Dedifferentiated amniotic fluid mesenchymal stem cell (primary cell): ENCODE results near the gene TP53BP2.

Source experiments
- DNase-seq: peaks from one replicate; pipeline ENCODE4 v3.0.0-alpha.2; 2016; ENCODE audit errors: extremely low spot score

The TP53BP2 gene

DNA sequence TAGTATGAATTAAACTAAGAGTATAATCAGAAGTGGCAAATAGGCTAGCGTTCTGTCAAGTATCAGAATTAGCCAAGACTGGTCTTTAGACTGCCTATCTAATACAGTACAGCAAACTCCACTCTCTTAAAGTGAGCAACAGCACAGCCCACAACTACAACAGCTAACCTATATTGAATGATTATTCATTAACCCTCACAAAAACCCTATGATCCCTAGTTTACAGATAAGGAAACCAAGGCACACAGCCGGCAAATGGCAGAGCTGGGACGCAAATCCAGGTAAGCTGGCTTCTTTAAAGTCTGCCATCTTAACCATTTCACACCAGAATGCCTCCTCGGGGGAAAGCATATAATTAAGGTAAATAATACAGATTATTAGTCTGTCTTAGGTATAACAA is 52.0 kb downstream of the TP53BP2 start:
- no peak for DNase-seq

DNA sequence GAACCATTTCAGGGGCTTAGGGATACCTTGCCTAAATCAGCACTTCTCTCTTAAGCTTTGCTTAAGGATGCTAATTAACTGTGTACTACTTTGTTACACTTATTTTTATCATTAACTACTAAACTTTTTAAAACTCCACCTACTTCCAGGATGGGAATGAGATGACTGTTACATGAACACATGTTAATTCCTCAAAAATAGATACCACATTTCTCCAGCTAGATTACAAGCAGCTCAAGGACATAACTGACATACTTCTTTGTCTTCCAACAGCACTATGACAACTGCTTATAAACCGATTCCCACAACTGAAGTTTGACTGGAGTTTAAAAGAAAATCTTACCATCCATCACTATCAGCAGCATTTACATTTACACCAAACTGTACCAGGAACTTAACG is 53.7 kb downstream of the TP53BP2 start:
- no peak for DNase-seq

DNA sequence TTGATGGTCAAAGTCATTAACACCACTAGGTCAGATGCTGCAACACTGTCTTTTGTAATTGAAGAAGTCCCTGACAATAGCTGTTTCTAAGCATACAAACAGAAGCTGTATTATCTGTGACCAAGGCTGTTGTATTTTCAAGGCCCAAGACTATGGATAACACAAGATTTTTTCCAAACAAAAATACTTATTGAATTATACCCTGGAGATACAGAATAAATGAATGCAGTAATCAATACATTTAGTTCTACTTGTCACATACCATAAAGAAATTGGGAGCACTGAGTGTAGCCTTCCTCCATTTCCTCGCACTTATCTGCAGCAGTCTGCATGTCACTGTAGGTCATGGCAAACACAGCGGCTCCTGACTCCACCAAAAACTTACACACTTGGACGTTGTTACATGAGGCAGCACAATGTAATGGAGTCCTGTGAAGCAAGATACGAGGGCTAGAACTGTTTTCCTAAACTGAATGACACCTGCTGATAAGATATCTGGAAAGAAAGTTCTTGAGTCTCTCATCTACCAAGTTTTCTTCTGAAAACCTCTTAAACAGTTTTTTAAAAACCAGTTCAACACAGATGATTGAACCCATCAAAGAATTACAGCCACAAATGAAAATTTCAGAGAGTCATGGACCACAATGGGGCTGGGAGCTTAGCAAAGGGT is 56.9 kb downstream of the TP53BP2 start:
- DNase-seq, result no peak

DNA sequence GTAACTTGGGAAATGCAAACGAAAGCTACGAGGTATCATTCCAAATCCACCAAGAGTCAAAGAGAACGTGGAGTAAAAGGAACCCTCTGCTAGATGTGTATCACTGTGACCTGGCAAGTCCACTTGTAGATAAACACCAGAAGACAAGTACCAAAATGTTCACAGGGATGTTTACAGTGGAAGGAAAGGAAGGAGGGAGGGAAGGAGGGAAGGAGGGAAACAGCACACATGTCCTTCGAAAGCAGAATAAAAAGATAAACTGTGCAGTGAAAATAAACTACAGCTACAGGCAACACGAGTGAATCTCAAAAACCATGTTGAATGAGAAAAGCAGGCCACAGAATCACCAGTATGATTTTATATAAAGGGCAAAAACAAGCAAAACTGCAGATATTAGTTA is 59.9 kb downstream of the TP53BP2 start:
- no peak for DNase-seq

DNA sequence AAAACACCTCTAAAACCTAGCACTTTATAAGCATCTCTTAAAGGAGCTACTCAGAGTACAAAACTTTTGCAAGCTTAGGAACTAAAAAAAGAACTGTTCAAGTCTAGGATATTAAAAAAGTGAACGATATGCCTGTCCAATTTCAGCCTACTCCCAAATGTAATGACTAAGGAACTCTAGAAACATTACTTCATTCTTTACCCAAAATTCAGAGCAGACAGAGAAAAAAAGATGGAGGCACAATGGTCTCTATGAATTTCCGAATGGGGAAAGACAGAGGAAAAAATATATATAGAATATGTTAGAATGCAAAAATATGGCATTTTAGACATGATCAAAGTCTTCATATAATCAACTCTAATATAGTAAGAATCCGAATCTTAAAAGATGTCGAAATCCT is 61.2 kb downstream of the TP53BP2 start:
- no peak for DNase-seq

DNA sequence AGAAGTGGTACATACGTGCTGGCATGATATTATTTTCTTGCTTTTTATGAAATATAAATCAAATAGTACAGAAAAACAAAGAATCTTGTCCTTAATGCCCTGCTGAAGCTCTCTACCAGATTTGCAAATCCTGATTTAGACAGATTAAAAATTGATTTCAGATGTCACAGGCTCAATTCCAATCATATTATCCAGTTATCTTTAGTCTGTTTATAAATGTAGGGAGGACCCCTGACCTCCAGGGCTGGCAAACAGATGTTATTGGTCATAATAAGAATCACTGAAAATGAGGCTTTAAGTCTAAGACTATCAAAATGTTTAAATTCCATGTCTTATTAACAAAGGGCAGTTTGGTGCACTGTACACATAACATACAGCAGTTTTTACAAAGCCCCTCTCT is 62.1 kb downstream of the TP53BP2 start:
- DNase-seq, result no peak

DNA sequence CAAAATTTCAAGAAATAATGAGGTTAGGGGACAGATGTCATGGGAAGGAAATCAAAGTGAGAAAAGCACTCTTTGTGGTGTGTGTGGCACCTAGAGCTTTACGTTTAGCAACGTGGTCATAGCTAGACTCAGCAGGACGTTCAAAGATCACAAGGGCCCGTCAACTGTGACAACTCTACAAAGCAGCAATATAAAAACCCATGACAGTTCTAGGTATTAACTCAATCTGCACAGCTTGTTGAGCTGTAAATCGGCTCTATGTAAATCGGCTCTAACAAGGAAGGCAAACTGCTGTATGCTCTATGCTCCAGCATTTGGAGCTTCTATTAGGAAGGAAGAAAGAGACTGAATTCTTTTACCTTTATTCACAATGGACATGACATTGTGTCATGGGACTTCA is 64.8 kb downstream of the TP53BP2 start:
- no peak for DNase-seq

DNA sequence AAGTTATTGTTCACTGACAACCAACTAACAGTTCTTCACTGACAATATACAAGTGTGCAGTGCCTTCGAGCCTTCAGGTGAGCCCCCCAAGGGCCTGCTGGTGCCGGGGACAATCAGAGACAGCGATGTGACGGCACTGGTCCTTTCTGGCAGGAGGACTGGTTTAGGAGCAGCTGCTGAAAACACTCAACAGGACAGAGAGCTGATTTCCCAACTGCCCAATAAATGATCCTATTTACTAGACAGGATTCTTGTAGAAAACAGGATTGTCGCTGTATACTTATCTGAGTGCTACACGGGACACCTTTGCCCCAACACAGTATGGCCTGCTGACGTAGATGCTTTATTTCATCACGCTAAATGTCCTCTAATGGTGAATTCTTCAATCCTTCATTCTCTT is 65.4 kb downstream of the TP53BP2 start:
- no peak for DNase-seq

DNA sequence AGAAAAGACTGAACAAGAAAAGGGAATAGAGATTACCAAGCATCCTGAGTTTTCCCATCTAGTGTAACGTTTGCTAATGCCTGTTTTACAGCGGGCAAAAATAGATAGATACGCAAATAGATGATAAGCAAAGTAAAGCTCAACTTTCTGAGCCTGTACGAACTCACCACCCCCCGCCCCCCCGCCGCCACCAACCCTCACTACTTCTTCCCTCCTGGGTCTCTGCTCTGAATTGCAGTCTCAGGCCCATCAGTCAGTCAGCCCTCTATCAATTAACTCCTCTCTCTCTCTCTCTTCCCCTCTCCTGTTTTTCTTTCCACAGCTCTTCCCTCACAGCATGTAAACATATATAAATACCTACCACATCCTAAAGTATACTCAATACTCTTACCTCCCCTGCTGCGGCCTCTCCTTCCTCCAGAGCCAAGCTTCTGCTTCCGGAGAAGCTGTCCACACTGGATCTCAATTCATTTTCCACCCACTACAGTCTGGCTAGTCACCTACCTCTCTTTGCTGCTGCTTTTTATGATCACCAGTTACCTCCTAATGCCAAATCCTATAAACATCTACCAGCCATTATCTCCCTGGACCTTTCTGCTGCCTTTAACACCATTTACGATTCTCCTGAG is 68.8 kb downstream of the TP53BP2 start:
- DNase-seq, result no peak

DNA sequence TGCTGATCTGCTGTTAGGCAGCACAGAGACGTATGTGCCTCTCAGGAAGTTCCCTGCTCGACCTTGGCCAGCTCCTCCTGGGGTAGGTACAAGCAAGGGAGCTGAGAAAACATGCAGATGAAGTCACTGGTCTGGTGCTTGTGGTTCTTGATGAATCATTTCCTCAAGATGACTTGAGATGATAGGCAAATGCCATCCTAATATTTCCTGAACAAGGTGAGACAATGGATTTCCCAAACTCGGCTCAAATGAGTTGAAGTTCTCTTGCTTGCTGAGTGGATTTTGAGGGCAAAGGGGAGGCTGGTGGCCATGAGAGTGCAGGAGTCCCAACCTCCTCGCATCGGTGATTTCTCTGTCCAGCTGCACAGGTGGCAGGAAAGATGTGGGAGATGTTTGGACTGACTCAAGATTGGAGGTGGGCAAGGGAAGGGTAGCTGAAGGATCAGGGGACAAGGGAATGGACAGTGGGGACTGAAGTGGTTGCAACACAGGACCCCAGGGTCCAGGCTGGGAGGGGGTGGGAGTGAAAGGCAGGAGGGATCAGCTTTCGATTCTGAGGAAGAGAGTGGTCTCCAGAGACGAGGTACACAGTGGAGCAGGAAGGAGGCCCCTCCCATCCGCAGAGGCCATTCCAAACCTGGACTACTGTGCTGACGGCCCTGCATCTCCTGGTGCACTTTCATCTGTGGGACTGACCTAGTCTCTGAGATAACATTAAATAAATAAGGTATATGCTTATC is 69.5 kb downstream of the TP53BP2 start:
- no peak for DNase-seq

DNA sequence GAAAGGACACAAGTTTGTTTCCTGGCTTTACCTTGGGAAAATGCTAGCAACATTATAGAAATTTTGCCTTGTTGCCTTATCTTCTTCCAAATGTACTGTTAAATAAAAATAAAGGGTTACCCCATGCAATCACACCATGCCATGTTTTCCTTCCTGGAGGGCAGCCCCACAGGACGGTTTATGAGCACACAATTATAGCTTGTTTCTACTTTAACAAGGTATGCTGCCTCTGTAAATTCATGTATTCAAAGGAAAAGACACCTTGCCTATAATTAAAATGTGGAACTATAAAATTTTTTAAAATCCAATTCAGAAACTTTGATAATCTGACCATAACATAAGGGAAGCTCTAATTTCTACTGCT is 70.1 kb downstream of the TP53BP2 start:
- no peak for DNase-seq

DNA sequence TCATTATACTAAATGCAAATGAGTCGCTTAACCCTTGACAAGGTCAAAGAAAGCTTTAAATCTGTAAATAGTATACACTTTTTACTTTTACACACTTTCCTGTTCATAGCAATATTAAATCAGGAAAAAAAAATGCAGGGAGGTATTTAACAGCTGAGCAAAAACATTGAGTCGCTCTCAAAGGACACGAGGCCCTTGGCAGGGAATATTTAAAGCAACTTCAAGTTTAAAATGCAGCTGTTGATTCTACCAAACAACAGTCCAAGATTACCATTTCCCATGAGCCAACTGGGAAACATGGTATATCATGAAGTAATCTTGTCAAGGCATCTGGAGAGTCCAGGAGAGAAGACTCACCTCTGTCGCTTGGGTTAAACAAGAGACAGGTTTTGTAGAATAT is 70.7 kb downstream of the TP53BP2 start:
- DNase-seq, result peak; percentile 42

DNA sequence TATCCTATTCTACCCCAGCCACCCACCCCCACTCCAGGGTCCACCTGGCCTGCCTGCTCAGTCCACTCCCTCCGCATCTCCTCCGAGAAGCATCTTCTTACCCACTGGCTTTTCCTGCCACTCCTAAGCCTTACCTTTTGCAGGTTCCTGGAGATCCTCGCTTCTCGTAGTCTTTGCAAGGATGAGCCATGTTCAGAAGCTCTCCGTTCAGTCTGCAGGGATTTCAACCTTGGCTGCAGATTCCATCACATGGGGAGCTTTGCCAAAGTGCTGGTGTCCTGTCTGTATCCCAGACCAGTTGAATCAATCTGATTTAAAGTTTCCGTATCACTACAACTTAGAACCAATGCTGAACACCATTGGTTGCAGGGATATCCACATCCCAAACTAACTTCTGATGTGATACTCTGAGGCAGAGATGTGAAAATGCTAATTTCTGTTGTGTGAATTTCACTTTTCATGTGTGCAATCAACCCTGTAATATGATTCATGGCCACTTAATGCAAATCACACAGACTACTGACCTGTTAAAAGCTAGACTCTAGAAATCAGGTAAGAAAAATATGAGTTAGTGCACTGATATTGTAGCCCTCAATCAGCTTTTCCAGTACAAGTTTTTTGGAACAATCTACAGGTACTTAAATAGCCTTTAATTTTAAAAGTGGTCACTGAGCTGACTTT is 71.5 kb downstream of the TP53BP2 start:
- no peak for DNase-seq

DNA sequence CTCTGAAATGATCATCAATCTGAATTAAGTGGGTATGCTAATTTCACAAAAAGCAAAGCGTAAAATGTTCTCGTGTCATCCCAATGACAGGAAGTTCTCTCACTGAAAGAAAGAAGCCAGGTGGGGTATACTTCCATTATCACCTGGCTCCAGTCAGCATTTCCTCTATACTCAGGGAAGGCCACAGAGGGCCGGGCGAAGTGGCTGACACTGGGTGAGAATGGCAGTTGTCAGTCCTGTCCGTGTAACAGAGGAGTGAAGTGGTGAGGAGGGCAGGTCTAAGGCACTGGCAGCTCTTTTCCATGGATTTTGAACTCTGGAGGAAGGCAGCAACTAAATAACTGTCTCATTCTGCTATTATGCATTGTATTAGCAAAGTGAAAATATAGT is 73.0 kb downstream of the TP53BP2 start:
- DNase-seq, result no peak

DNA sequence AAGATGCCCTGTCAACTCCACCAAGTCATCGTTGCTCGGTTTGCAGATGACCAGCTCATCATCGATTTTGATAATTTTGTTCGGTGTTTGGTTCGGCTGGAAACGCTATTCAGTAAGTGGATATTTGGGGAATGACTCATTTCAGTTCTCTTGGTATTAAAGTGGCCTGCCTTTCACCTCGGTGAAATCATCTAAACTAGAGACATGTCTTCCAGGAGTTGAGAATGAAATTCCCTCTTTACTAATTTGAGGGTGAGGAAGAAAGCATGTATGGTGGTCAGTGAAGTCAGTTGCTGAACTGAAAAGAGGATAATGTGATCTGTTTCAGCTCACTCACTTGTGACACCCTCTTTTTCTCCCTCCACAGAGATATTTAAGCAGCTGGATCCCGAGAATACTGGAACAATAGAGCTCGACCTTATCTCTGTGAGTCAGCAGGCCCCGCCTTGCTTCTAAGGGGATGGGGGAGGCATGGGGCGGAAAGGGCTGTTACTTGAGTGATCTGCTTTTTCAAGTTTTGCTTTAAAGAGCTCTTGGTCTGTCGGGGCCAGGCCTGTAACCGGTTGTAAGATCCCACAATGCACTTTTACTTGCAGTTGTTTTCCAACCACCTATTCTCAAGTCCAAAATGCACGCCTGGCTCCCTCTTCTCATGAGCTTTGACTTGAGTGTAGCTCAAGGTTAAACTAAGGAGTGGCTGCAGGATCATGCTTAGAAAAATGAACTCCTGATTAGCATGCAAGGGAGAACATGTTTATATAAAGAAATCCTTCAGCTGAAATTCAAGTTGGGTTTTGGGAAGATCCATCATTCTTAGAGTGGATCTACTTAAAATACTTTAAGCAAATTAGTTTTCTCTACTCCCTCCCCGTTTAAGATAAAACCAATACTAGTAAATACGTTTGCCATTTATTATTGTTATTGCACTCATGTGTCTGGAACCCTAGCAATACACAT is 73.7 kb downstream of the TP53BP2 start:
- peak; percentile 82 for DNase-seq

DNA sequence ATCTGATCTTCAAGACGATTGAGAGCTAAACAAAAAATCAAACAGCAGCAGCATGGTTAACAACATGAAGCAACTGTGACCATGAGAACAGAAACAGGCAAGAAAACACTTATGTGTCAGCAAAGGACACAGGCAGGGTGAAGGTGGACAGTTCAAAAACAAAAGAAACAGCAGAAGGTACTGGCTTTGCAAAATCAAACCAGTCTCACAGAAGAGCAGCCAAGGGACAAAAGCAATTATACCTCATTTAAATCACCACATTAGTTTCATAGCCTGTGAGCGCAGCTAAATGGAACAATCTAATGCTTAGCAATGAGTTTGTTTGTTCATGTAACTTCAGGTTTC is 74.3 kb downstream of the TP53BP2 start:
- DNase-seq, result no peak

DNA sequence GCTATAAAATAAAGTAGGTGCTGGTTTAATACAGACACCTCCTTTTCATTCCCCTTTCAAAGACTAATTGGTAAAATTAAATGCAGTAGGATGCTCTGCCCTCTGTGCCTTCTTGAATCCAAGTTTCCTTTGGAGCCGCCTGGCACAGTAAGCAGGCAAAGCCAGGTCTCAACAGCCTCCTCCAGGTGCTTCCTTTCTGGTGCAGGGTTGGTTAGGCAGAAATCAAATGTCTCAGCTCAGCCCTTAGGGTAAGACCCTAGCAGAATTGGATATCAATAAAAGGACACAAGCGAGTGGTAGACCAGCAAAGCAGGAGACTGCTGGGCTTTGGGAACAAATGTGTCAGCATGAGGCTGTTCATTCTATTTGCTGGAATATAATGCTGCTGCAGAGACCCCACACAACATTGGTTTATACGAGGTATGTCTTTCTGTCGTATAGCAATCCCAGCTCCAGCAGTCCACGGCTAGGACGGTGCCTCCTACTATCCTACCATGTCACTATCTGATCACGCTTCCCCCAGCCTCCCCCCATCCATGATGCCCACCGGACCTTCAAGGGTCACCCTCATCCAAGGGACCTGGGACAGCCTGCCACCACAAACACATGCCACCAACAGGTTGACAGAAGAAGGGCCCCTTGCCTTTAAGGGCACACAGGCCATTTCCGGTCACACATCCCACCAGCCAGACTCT is 75.0 kb downstream of the TP53BP2 start:
- no peak for DNase-seq

DNA sequence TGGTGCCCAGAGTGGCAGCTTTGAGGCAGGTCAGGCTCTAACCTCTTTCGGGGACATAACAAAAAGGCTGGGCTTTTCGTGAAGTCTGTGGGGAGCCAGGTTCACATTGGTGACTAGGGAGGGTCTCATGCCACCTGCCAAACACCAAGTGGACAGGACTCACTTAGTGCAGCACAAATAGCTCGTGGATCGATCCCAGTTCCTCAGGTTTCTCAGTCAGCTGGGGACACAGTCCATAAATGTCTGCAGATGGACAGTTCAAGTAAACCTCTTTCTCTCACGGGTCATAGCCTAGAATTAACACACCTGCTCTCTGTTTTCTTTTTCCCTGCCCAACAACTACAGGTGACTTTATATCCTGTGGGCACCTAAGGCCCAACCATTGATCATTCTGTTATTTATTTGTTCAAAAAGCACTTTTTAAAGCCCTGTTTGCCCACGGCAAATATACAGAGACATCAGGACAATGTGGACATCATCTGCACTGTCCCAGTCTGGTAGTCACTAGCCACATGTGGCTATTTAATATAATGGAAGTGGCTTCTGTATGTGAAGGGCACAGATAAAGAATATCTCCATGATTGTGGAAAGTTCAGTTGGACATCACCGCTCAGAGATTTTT is 79.9 kb downstream of the TP53BP2 start:
- DNase-seq, result no peak

DNA sequence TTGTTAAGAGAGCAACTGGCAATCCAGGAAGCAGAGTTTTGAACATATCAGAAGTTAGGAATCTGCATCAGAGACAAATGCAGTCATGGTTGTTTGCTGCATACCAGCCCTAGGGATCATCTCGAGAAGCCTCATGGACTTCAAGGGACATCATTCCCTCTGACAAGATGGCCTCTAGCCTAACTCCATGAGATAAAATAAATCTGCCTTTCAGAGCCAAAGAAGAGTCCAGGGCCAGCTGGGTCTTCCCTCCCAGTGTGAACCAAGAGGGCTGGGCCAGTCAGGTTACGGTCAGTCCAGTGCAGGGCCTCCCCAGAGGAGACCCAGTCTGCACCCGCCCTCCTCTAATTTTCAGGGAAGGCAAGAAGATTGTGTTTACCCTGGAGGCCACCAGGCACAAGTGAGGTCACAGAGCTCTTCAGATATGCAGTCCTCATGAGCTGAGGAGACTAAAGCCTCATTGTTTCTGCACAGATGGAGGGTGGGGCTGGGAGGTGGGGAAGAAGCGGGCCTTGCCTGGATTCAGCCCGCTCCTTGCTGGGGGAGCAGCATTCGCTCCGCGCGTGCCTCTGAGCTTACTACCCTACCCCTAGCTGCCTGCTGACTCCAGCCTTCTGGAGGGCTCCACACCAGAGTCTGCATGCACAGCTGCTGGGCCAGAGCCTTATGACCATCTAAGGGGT is 80.6 kb downstream of the TP53BP2 start:
- no peak for DNase-seq

DNA sequence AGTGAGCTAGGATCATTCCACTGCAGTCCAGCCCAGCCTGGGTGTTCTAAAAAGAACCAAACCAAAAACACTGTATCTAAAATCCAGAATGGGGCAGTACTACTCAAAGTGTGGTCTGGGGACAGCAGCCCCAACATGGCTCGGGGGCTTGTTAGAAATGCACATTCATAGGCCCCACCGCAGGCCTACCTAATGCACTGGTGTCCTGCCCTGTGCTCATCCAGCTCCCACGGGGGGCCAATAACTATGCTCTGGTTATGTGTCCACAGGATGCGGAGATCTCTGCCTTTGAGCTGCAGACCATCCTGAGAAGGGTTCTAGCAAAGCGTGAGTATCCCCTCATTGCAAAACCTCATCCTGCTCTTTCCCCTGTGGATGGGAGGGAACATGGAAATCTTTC is 81.9 kb downstream of the TP53BP2 start:
- no peak for DNase-seq
